HuH-7 (cell line): ENCODE results near the gene P3R3URF.

ENCODE experiments used
- DNase-seq: peaks from one replicate; pipeline ENCODE4 v3.0.0; 2011; ENCODE audit warnings: low spot score

Gene P3R3URF

GRCh38 chr1:46193984-46194570 lies 17.8 kb upstream of the P3R3URF start:
- DNase-seq: no peak

DNA sequence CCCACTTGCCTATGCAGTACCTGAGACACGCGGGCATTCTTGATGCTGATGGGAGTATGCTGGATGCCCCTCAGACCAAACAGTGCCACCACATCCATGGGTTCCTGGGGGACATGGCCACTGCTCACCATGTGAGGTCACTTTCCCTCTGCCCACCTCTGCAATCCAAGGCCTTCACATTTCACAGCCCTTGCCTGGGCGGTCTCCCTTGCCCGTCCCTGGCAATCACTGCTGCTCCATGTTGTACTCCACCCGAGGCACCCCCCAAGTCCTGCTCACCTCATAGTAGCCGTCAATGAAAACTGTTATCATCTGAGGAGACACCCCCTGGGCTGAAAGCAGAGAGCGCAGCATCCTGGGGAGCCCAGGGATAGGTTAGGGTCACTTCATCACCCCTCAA lies 17.0 kb upstream of the P3R3URF start:
- DNase-seq: no peak

DNA sequence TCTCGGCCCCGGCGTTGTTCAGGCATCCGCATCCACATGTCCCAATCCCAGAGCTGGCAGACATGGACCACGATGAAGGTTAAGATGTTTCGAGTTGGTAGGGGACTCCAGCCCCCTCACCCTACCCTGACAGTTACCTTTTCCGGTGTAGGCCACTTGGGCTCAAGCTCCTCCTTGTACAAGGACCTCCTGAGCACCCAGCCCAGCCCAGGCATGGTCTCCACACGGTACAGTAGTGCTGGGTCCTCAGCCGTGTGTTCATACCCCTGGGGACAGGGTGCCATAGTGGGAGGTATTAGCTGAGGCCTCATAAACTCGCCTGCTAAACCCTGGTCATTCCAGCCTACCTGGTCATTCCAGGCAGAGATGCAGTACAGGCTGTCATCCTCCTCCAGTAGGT lies 15.9 kb upstream of the P3R3URF start:
- DNase-seq: no peak

- no peak for DNase-seq
Measured at GRCh38 chr1:46191033-46191701, 14.9 kb upstream of the P3R3URF start.

GRCh38 chr1:46190539-46190938 lies 14.3 kb upstream of the P3R3URF start:
- no peak for DNase-seq

DNA sequence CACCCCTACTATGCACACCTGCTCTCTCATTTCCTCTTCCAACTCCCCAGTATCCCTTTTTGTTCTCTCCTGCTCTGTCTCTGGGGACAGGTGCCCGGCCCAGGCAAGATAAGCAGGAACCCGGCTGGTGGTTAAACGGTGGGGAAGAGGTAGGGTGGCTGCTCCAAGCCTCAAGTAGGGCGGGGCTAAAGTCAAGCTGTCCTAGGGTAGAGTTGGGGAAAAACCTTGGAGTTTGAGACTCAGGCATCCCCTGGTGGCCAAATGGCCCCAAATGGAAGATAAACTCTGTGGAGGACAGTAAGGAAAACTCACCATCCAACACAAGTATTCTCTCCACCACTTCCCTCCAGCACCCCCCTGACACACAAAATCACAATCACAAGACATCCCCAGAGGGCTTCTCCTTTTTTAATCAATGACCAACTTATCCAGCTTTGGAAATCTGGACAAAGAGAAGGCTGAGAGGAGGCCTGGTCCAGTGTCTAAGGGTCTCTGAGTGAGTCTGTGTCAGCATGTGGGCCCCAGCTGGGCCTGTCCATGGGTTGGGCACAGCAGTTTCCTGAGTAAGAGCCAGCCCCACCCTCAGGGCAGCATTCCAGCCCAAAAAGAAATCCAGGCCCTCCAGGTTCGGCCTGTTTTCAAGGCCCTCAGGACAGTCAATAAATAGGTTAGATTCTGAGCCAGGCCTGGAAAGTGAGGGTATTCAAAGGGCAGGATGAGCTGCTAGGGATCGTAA lies 12.2 kb upstream of the P3R3URF start:
- no peak for DNase-seq

GRCh38 chr1:46187106-46187869 lies 11.0 kb upstream of the P3R3URF start:
- no peak for DNase-seq

DNA sequence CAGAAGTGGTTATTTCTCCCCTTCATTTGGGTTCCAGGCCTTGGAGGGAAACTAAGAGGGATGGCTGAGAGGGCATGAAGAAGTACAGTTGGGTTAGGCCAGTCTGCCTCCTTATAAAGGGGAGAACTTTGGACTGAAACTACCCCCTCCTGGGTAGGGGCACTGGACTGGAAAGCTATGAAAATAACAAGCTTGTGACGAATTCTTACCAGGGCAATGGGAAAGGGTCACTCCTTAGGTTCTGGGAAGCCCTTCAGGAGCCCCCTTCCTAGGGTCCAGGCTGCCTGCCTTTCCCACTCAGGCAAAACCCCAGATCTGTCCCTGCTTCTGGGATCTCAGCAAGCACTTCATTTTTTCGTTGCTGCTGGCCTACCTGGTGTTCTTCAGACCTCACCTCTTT lies 9.8 kb upstream of the P3R3URF start:
- DNase-seq: no peak

- no peak for DNase-seq
Measured at GRCh38 chr1:46184920-46185658, 8.8 kb upstream of the P3R3URF start.

- no peak for DNase-seq
Measured at GRCh38 chr1:46183926-46184557, 7.8 kb upstream of the P3R3URF start.

DNA sequence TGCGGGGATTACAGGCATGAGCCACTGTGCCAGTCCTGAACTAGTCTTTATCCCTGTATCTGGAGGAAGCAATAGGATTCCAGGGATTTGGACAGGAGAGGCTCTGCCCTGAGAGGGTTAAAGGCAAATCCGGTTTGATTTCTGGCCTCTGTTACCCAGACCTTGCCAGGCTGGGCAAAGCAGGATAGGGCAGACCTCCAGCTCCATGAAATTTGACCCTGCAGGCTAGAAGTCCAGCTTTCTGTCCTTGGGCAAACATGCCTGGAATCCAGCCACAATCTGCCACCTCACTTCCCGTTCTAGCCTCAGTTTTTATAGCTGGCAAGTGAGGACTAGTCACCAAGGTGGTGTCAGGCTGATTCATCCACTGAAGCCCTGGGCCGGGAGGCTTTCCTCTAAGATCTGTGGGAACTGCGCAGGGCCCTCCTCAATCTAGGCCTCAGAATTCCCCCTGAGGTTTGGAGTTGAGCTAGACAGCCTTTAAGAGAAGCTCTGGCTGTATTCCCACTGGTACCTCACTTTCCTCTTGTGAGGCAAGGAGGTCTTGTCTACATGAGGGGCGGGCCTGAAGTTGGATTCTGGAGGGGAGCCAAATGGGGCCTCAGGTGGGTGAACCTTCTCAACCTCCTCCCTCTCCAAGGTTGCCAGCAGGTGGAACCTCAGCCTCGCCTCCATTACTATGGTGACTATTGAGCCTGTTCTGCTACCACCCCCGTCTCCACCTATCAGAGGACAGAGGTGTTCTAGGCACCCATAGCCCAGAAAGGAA lies 7.0 kb upstream of the P3R3URF start:
- peak; percentile 62 for DNase-seq

DNA sequence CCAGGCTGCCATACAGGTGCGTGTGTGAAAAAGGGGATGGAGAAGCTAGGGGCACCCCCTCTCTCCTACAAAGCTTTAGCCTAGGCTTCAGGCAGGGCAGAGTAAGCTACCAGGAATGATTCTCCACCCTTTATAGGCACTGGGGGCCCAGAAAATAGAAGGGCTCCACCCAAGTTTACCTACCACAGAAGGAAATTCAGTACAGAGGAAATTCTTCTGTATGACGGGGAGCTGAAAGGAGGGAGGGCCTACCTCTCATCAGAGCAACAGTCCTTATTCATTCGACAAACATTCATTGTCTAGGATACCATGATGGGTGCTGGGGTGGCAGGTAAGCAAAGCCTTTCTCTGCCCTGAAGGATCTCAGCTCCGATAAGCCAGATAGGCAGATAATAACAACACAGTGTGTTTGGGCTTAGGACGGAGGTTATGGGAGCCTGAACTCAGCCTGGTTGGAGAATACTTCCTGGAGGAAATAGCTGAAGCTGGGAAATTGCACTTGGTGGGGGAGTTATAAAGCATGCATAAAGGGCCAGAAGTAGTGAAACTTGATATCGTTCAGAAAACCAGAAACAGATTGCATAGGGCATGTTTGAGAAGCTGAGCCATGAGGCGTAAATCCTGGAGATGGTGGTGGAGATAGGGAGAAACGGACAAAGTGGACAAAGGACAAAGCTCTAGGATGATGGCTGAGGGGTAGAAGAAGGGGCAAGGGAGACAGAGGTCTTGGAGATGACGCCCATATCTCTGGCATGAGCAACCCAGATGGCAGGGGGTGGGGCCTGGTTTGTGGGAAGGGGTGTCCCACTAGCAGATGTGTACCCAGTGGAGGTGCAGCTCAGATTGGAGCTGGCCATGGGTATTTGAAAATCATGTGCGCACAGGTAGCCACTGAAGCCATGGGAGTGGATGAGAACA lies 5.3 kb upstream of the P3R3URF start:
- DNase-seq: no peak

- DNase-seq: no peak
Measured at GRCh38 chr1:46180082-46180616, 3.9 kb upstream of the P3R3URF start.

DNA sequence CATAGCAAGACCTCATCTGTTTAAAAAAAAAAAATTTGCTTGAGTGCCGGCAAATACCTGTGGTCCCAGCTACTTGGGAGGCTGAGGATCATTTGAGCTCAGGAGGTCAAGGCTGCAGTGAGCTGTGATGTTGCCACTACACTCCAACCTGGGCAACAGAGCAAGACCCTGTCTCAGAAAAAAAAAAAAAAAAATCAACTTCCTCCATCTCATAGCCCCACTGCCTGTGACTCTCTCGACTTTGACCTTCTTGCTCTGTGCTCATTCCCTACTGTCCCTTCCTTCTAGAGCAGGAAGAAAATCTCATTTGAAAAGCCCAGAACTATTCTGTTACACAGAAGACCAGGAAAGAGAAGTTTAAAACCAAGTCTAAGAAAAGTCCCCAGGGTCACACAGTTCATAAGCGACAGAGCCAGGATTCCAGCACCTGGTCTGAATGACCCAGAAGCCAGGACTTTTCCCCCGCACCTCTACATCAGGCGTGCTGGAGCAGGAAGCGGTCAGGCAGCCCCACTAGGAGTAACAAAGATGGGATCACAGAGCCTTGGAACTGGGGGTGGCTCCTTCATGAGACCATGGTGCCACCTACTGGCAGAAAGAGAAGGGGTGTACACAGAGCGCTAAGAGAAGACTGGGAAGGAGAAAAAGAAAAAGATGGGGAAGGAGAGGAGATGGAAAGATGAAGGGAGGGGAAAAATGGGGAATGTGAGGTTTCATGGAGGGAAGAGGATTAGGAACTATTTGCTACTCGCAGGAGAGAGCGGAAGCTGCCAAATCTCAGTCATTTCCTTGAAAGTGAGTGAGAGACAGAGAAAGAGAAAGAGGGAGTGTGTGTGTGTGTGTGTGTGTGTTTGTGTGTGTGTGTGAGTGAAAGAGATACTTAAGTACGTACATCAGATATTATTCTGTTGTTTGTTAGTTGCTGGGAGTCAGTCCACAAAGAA lies 3.1 kb upstream of the P3R3URF start:
- DNase-seq: peak; percentile 95

- no peak for DNase-seq
Measured at GRCh38 chr1:46175243-46175642, 1.0 kb downstream of the P3R3URF start.

DNA sequence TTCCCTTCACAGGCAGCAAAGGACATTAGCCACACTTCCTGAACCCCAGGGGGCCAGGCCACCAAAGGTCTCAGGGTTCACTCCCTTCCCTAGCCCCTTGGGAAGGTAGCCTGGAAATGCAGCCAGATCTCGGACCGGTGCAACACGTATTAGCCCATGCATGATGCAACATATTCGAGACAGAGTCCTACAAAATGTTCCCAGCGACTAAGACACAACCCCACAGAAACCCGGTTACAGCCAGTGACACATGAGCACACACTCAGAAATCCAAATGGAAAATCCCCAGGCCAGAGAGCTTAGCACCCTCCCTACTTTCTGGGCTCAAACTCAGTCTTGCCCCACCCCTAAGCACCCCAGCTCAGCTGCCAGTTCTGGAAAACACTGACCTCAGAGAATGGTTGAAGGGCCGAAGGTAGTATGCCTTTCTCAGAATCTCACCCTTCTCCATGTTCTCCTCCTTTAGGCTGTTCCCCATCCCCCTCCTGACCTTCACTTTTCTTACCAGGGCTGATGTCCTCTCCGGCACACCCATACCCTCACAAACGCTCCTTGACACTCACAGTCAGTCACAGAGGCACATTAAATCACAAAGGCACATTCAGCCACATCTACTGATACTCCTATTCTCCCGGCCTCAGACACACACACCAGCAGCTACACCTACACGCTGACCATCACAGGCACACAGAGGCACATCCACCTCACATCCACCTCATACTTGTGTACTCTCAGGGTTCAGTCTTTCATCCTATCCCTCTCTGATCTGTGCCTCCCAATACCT lies 1.6 kb downstream of the P3R3URF start, which contains the start of gene TSPAN1:
TSS of gene TSPAN1 (plus strand) at position 640 of the 784 bp plus-strand sequence. CDS start 6,021 bp downstream, outside the sequence.
- DNase-seq: no peak

DNA sequence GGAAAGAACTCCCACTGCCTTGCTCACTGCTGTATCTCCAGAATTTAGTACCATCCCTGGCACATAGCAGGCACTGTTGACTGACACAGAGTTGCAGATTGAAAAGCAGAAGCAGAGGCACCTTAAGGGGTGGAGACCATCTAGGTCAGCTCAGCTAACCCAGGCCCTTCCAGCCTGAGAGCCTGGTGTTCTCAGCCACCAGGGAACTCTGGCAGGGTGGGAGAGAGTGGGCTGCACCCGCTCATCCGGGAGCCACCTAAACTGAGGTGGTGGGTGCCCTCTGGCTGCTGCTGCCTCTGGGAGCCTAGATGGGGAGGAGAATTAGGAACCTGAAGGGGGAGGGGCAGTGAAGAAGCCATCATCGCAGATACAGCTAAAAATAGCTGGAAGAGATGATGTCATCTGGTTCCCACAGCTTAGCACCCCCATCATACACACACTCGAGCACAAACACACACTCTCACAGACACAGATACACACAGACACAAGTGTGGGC lies 2.9 kb downstream of the P3R3URF start:
- DNase-seq: no peak
